SK-N-SH (cell line): ENCODE measurements around the gene LIMS1. TPM values are rescaled to one million over a fixed set of nuclear protein-coding genes. Genes with fewer than 3 reads are reported as not detected.

Experiments
- CTCF ChIA-PET: fragments of 300-600, 350-600 bp; formaldehyde crosslinking; extraction: SDS; loops from one replicate; lab custom pipeline; 2021; lab: Yijun Ruan, JAX
- POLR2A ChIA-PET: fragments of 350-600 bp; sonication (Branson Sonifier 250); formaldehyde crosslinking; extraction: SDS; loops from one replicate; lab custom pipeline; 2020; ENCODE audit warnings: antibody characterized with exemption, inconsistent platforms; lab: Yijun Ruan, JAX
- DNase-seq: peaks from one replicate; pipeline ENCODE4 v3.0.0; 2012
- H2AFZ ChIP-seq: fragments of 200-600 bp; sonication (generic); 2 replicates; pipeline ENCODE4 v1.8.1; 2016; ENCODE audit warnings: antibody characterized with exemption, mild to moderate bottlenecking, low read depth
- H3F3A ChIP-seq: fragments of 200-600 bp; sonication (generic); replicated peaks from 2 replicates; pipeline ENCODE3; 2016; ENCODE audit warnings: antibody characterized with exemption, mild to moderate bottlenecking; ENCODE audit not compliant: insufficient read depth
- H3K27ac ChIP-seq, 2 experiments: fragments of 200-500 bp in 1 of 2; fragments of 200-600 bp in 1 of 2; sonication (Bioruptor generic) in 1 of 2; sonication (generic), shearing (Covaris generic) in 1 of 2; 2 replicates each; pipeline versions ENCODE4 v1.5.1 to v1.6.1; 2014 to 2016; ENCODE audit warnings: low read depth in 2 of 2, inconsistent platforms in 1 of 2, low read length in 1 of 2, mild to moderate bottlenecking in 1 of 2, mixed read lengths in 1 of 2
- H3K27me3 ChIP-seq: fragments of 200-600 bp; sonication (generic), shearing (Covaris generic); 2 replicates; pipeline ENCODE4 v1.6.1; 2016; ENCODE audit warnings: mixed run types; ENCODE audit not compliant: insufficient read depth
- H3K36me3 ChIP-seq, 2 experiments: fragments of 200-500 bp in 1 of 2; fragments of 200-600 bp in 1 of 2; sonication (Bioruptor generic) in 1 of 2; sonication (generic) in 1 of 2; replicated peaks in 1 of 2; 2 replicates each; pipeline versions ENCODE3 to v1.5.1; 2014 to 2016; ENCODE audit warnings: low read length in 1 of 2, mild to moderate bottlenecking in 1 of 2; ENCODE audit not compliant: insufficient read depth in 2 of 2, control insufficient read depth in 1 of 2
- H3K4me1 ChIP-seq, 2 experiments: fragments of 200-500 bp in 1 of 2; fragments of 200-600 bp in 1 of 2; sonication (Bioruptor generic) in 1 of 2; sonication (generic), shearing (Covaris generic) in 1 of 2; 2 replicates each; pipeline versions ENCODE4 v1.5.1 to v1.6.1; 2014 to 2016; ENCODE audit warnings: low read depth in 1 of 2, low read length in 1 of 2, mixed run types in 1 of 2; ENCODE audit not compliant: insufficient read depth in 2 of 2, control insufficient read depth in 1 of 2
- H3K4me2 ChIP-seq: fragments of 200-600 bp; sonication (generic), shearing (Covaris generic); 2 replicates; pipeline ENCODE4 v1.6.1; 2017; ENCODE audit warnings: mixed run types
- H3K4me3 ChIP-seq, 2 experiments: fragments of 200-500 bp in 1 of 2; fragments of 200-600 bp in 1 of 2; sonication (Bioruptor generic) in 1 of 2; sonication (generic), shearing (Covaris generic) in 1 of 2; 2 replicates each; pipeline versions ENCODE4 v1.5.1 to v1.8.1; 2014 to 2016; ENCODE audit warnings: low read depth in 2 of 2, inconsistent platforms in 1 of 2, low read length in 1 of 2, mild to moderate bottlenecking in 1 of 2, mixed read lengths in 1 of 2, moderate library complexity in 1 of 2
- H3K79me2 ChIP-seq: fragments of 200-600 bp; sonication (generic); 2 replicates; pipeline ENCODE4 v1.8.1; 2017; ENCODE audit warnings: mild to moderate bottlenecking; ENCODE audit not compliant: insufficient read depth
- H3K9ac ChIP-seq: fragments of 200-600 bp; sonication (generic); 2 replicates; pipeline ENCODE4 v1.6.1; 2017; ENCODE audit warnings: mixed run types
- H3K9me2 ChIP-seq: fragments of 200-600 bp; sonication (generic); 2 replicates; pipeline ENCODE4 v1.6.1; 2017; ENCODE audit warnings: mixed run types
- H3K9me3 ChIP-seq: fragments of 200-600 bp; sonication (generic); 2 replicates; pipeline ENCODE4 v1.6.1; 2017; ENCODE audit warnings: mixed run types, mild to moderate bottlenecking, moderate library complexity
- H4K20me1 ChIP-seq: fragments of 200-600 bp; sonication (generic); 2 replicates; pipeline ENCODE4 v1.6.1; 2017; ENCODE audit warnings: mild to moderate bottlenecking, mixed run types; ENCODE audit not compliant: insufficient read depth
- ELF1 ChIP-seq: IDR thresholded peaks from 2 replicates; pipeline ENCODE4 v1.4.0; 2012
- EP300 ChIP-seq, 2 experiments: IDR thresholded peaks; 2 replicates each; pipeline versions ENCODE4 v1.4.0 to v1.6.1; 2012; ENCODE audit warnings: borderline replicate concordance in 1 of 2, low read depth in 1 of 2, low read length in 1 of 2
- EZH2phosphoT487 ChIP-seq: fragments of 200-600 bp; sonication (generic); IDR thresholded peaks from 2 replicates; pipeline ENCODE4 v1.6.1; 2017; ENCODE audit warnings: low read depth, mixed run types, mild to moderate bottlenecking, antibody characterized with exemption, moderate library complexity, borderline replicate concordance
- FOSL2 ChIP-seq: IDR thresholded peaks from 2 replicates; pipeline ENCODE4 v1.4.0; 2012; ENCODE audit warnings: low read depth, mild to moderate bottlenecking, moderate library complexity, borderline replicate concordance
- FOXM1 ChIP-seq: IDR thresholded peaks from 2 replicates; pipeline ENCODE4 v1.4.0; 2012; ENCODE audit warnings: low read depth, mild to moderate bottlenecking
- GABPA ChIP-seq: IDR thresholded peaks from 2 replicates; pipeline ENCODE4 v1.4.0; 2012; ENCODE audit warnings: low read depth, mild to moderate bottlenecking
- JUND ChIP-seq: IDR thresholded peaks from 2 replicates; pipeline ENCODE4 v1.4.0; 2012
- MEF2A ChIP-seq: IDR thresholded peaks from 2 replicates; pipeline ENCODE4 v1.4.0; 2012; ENCODE audit warnings: low read depth, borderline replicate concordance
- MXI1 ChIP-seq: IDR thresholded peaks from 2 replicates; pipeline ENCODE4 v1.6.1; 2012; ENCODE audit warnings: mild to moderate bottlenecking, low read depth, low read length, improper control_type of control experiment
- POLR2AphosphoS5 ChIP-seq: IDR thresholded peaks from 2 replicates; pipeline ENCODE4 v1.6.1; 2012; ENCODE audit warnings: low read depth, low read length
- RCOR1 ChIP-seq: fragments of 150-350 bp; IDR thresholded peaks from 2 replicates; pipeline ENCODE4 v1.6.1; 2017; ENCODE audit warnings: antibody characterized with exemption, low read length
- RFX5 ChIP-seq: IDR thresholded peaks from 2 replicates; pipeline ENCODE4 v1.6.1; 2012; ENCODE audit warnings: mild to moderate bottlenecking, improper control_type of control experiment, low read length
- RXRA ChIP-seq: IDR thresholded peaks from 2 replicates; pipeline ENCODE4 v1.4.0; 2012; ENCODE audit warnings: low read depth, mild to moderate bottlenecking, borderline replicate concordance
- SIN3A ChIP-seq: IDR thresholded peaks from 2 replicates; pipeline ENCODE4 v1.6.1; 2012; ENCODE audit warnings: low read depth, mild to moderate bottlenecking, low read length, moderate library complexity, borderline replicate concordance
- TAF1 ChIP-seq: IDR thresholded peaks from 2 replicates; pipeline ENCODE4 v1.6.1; 2012; ENCODE audit warnings: low read depth, mild to moderate bottlenecking, low read length, moderate library complexity, borderline replicate concordance
- TEAD4 ChIP-seq: IDR thresholded peaks from 2 replicates; pipeline ENCODE4 v1.4.0; 2012; ENCODE audit warnings: mild to moderate bottlenecking, borderline replicate concordance; ENCODE audit not compliant: insufficient read depth
- YY1 ChIP-seq: IDR thresholded peaks from 2 replicates; pipeline ENCODE4 v1.4.0; 2012; ENCODE audit warnings: low read depth, mild to moderate bottlenecking
- WGBS: methylation state at CpG from one replicate; pipeline ENCODE4 v1.1.6; 2017; ENCODE audit warnings: low lambda C conversion rate; 5-methylcytosine and 5-hydroxymethylcytosine counted together
- polyA plus RNA-seq, 3 experiments: library from polyadenylated mRNA; depleted of rRNA; stranded (reverse); fragments of >200 nt; gene quantifications; 2 replicates each; pipeline ENCODE4 v1.2.3, GENCODE V29; 2012
- TF ChIP-seq, protein P1 (sequence below): IDR thresholded peaks from 2 replicates; pipeline ENCODE4 v1.4.0; 2012; ENCODE audit warnings: low read depth
- TF ChIP-seq, protein P2 (sequence below): fragments of 200-600 bp; sonication (generic); IDR thresholded peaks from 2 replicates; pipeline ENCODE4 v1.6.1; 2017; ENCODE audit warnings: antibody characterized with exemption, mild to moderate bottlenecking, moderate library complexity
- TF ChIP-seq, protein P3 (sequence below): IDR thresholded peaks from 2 replicates; pipeline ENCODE4; 2012
- TF ChIP-seq, protein P4 (sequence below): IDR thresholded peaks from 2 replicates; pipeline ENCODE4 v1.4.0; 2012; ENCODE audit warnings: low read depth, borderline replicate concordance

Gene LIMS1
- polyA plus RNA-seq, 1 of the 3 experiments (the other 2 are of a cell fraction) = 123 TPM

DNA sequence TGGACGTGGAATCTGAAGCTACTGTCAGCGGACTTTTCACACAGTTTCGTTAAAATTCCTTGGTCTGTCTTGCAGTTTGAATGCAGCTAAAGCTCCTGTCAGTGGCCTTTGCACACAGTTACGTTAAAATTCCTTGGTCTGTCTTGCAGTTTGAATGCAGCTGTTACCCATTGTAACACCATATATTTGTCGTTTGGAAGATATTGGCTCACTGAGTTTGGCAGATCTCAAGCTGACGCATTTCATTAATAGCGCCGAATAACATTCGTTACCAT lies 1.0 kb downstream of the LIMS1 start:
- Histone ChIP-seq H3K9ac (peak overlapping the region; percentile 92), H3K27ac (peak overlapping the region; percentile 79 to 85; a peak in 3 of 4 replicates), H3K79me2 (peaks cover 70% of the 10 kb centered on the region), H3K27me3 (no peaks in the 10 kb centered on the region), H4K20me1 (peaks cover 54% of the 10 kb centered on the region), H2AFZ (0 out of 2 replicates have a peak overlapping the region, but pooled peaks have one; percentile 73), H3F3A (peaks cover 12% of the 10 kb centered on the region), H3K4me2 (peak overlapping the region; percentile 76), H3K9me3 (no peaks in the 10 kb centered on the region), H3K36me3 (peaks cover 0 to under 1% of the 10 kb centered on the region in 2 experiments), H3K4me1 (peaks cover 12% of the 10 kb centered on the region in 2 experiments; a peak in 3 of 4 replicates), H3K4me3 (peak overlapping the region; percentile 87 to 98), H3K9me2 (no peaks in the 10 kb centered on the region)
- no peak for DNase-seq
- ChIA-PET CTCF (interaction anchor here (1.4 to 3.3 kb wide), 4 partner anchors 9 to 101 kb away, joined by 4 to 14 read pairs (median 10); no protein-coding TSS in a partner anchor), POLR2A (no interaction called here)
- 0 out of 2 replicates have a peak, but pooled peaks have one; percentile 13 for TF ChIP-seq SIN3A
- no peak for TF ChIP-seq POLR2AphosphoS5
- no peak for TF ChIP-seq RCOR1
- TF ChIP-seq TEAD4 = no peak
- TF ChIP-seq EP300 (IDR thresholded peaks at IDR 0.05; ENCODE audit: borderline replicate concordance in 1 of 2, low read depth in 1 of 2, low read length in 1 of 2) = no peak
- TF ChIP-seq EZH2phosphoT487 = no peak
- 25% methylated on average over 9 of the region's 9 CpGs for WGBS

DNA sequence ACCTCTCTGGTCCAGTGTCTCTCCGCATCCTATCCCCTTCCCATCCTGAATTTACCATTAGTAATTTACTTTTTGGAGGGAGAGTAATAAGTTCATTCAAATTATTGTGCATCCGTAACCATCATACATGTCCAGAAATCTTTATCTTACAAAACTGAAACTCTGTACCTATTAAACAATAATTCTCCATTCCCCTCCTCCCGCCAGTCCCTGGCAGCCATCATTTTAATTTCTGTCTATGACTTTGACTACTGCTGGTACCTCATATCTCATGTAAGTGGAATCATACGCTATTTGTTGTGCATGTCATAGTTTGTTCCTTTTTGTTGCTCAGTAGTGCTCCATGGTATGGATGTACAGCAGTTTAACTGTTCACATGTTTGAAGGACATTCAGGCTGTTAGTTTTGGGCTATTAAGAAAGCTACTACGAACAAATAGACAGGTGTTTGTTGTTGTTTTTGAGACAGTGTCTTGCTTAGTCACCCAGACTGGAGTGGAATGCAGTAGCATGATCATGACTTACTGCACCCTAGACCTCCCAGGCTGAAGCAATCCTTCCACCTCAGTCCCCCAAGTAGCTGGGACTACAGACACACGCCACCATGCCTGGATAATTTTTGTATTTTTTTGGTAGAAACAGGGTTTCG lies 2.0 kb downstream of the LIMS1 start:
- H3K36me3 ChIP-seq = peaks cover 0 to 7% of the 10 kb centered on the region in 2 experiments
- H3K9me3 ChIP-seq = no peaks in the 10 kb centered on the region
- 89% methylated on average over 7 of the region's 7 CpGs for WGBS
- H3K9me2 ChIP-seq = no peaks in the 10 kb centered on the region
- CTCF ChIA-PET = interaction anchor here (1.4 to 2.0 kb wide), 3 partner anchors 8 to 100 kb away, joined by 4 to 13 read pairs (median 6); no protein-coding TSS in a partner anchor
- H3K9ac ChIP-seq = peak overlapping the region; percentile 92; the same call in 1 of the 2 replicates
- H3K27me3 ChIP-seq = no peaks in the 10 kb centered on the region
- POLR2A ChIA-PET = no interaction called here
- H3K4me2 ChIP-seq = peak overlapping the region; percentile 76
- peaks cover 80% of the 10 kb centered on the region for H3K79me2 ChIP-seq
- H3K27ac ChIP-seq = peak overlapping the region in 1 of 2 experiments; percentile 85; a peak in 1 of 4 replicates
- H3K4me3 ChIP-seq = peak overlapping the region; percentile 87 to 98; a peak in 3 of 4 replicates
- H3F3A ChIP-seq = peaks cover 12% of the 10 kb centered on the region
- H2AFZ ChIP-seq = no peak overlapping the region
- H4K20me1 ChIP-seq = peaks cover 62% of the 10 kb centered on the region
- H3K4me1 ChIP-seq = peaks cover 12% of the 10 kb centered on the region in 2 experiments; a peak in 3 of 4 replicates
- DNase-seq = no peak
- no peak for TF ChIP-seq FOXM1
- TF ChIP-seq RFX5 = no peak
- TF ChIP-seq, protein P1, sequence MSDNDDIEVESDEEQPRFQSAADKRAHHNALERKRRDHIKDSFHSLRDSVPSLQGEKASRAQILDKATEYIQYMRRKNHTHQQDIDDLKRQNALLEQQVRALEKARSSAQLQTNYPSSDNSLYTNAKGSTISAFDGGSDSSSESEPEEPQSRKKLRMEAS = no peak
- TF ChIP-seq JUND = no peak
- TF ChIP-seq POLR2AphosphoS5 = no peak
- TF ChIP-seq FOSL2 = no peak
- no peak for TF ChIP-seq SIN3A
- TF ChIP-seq, protein P2, sequence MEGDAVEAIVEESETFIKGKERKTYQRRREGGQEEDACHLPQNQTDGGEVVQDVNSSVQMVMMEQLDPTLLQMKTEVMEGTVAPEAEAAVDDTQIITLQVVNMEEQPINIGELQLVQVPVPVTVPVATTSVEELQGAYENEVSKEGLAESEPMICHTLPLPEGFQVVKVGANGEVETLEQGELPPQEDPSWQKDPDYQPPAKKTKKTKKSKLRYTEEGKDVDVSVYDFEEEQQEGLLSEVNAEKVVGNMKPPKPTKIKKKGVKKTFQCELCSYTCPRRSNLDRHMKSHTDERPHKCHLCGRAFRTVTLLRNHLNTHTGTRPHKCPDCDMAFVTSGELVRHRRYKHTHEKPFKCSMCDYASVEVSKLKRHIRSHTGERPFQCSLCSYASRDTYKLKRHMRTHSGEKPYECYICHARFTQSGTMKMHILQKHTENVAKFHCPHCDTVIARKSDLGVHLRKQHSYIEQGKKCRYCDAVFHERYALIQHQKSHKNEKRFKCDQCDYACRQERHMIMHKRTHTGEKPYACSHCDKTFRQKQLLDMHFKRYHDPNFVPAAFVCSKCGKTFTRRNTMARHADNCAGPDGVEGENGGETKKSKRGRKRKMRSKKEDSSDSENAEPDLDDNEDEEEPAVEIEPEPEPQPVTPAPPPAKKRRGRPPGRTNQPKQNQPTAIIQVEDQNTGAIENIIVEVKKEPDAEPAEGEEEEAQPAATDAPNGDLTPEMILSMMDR = no peak
- no peak for TF ChIP-seq TAF1
- no peak for TF ChIP-seq RXRA
- TF ChIP-seq, protein P3, sequence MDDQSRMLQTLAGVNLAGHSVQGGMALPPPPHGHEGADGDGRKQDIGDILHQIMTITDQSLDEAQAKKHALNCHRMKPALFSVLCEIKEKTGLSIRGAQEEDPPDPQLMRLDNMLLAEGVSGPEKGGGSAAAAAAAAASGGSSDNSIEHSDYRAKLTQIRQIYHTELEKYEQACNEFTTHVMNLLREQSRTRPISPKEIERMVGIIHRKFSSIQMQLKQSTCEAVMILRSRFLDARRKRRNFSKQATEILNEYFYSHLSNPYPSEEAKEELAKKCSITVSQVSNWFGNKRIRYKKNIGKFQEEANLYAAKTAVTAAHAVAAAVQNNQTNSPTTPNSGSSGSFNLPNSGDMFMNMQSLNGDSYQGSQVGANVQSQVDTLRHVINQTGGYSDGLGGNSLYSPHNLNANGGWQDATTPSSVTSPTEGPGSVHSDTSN = no peak
- no peak for TF ChIP-seq GABPA
- no peak for TF ChIP-seq TEAD4
- TF ChIP-seq MEF2A = no peak
- TF ChIP-seq YY1 = no peak
- no peak for TF ChIP-seq MXI1
- TF ChIP-seq, protein P4, sequence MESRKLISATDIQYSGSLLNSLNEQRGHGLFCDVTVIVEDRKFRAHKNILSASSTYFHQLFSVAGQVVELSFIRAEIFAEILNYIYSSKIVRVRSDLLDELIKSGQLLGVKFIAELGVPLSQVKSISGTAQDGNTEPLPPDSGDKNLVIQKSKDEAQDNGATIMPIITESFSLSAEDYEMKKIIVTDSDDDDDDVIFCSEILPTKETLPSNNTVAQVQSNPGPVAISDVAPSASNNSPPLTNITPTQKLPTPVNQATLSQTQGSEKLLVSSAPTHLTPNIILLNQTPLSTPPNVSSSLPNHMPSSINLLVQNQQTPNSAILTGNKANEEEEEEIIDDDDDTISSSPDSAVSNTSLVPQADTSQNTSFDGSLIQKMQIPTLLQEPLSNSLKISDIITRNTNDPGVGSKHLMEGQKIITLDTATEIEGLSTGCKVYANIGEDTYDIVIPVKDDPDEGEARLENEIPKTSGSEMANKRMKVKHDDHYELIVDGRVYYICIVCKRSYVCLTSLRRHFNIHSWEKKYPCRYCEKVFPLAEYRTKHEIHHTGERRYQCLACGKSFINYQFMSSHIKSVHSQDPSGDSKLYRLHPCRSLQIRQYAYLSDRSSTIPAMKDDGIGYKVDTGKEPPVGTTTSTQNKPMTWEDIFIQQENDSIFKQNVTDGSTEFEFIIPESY = no peak
- no peak for TF ChIP-seq ELF1
